ENCODE data around the gene NKX2-1.

Gene NKX2-1

DNA sequence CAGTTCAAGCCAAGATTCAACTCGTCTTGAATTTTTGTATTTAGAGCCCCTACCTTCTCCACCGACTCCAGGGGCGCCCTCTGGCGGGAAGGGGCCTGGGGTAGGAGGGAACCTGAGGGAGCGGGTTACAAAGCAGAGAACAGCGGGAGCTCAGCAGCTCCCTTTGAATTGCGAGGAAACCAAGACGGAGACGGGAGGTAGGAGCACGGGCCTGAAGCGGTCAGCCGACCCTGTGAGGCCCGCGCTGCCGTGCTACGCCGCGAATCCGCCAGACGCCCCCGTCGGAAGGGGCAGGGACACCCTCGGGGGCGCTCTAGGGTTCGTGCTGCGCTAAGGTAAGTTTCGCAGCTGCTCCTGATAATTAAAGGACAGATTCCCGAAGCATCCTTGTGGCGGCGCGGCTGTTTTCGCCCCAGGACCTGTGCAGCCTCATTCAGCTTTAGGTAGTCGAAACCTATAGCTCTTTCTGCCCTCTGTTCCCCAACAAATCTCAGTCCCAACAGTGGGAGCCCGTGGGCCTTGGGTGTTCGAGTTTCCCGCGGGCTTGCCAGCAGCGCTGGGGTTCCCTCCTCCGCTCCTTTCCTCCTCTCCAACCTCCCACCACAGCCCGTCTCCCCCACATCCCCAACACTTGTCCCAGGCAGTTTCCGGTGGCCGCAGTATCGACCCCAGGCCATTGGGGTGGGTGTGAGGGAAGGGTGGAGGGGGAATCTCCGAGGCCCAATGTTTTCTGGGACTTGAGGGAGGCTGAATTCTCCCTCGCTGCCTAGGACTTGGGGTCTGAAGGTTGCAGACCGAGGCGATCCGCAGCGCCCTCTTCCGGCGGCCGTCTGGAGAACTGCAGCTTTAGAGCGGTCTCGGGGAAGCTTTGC lies 5.1 kb upstream of the NKX2-1 start (continued):
- no peak for TF ChIP-seq SCRT2 (tag by site-specific recombination; IDR thresholded peaks at IDR 0.05)
- no peak for TF ChIP-seq ZNF354C (tag by site-specific recombination; IDR thresholded peaks at IDR 0.05; ENCODE audit: borderline replicate concordance, low read depth)
- TF ChIP-seq, protein P1, sequence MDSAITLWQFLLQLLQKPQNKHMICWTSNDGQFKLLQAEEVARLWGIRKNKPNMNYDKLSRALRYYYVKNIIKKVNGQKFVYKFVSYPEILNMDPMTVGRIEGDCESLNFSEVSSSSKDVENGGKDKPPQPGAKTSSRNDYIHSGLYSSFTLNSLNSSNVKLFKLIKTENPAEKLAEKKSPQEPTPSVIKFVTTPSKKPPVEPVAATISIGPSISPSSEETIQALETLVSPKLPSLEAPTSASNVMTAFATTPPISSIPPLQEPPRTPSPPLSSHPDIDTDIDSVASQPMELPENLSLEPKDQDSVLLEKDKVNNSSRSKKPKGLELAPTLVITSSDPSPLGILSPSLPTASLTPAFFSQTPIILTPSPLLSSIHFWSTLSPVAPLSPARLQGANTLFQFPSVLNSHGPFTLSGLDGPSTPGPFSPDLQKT (IDR thresholded peaks at IDR 0.05; ENCODE audit: borderline replicate concordance, low read depth, low read length) = no peak
- peak; percentile 94 for TF ChIP-seq ZNF2 (tag by site-specific recombination; IDR thresholded peaks at IDR 0.05)
- TF ChIP-seq SP7 (tag by site-specific recombination; IDR thresholded peaks at IDR 0.05) = no peak
- no peak for TF ChIP-seq ZBTB7A (tag by site-specific recombination; IDR thresholded peaks at IDR 0.05; ENCODE audit: low read depth)
- TF ChIP-seq, protein P2, sequence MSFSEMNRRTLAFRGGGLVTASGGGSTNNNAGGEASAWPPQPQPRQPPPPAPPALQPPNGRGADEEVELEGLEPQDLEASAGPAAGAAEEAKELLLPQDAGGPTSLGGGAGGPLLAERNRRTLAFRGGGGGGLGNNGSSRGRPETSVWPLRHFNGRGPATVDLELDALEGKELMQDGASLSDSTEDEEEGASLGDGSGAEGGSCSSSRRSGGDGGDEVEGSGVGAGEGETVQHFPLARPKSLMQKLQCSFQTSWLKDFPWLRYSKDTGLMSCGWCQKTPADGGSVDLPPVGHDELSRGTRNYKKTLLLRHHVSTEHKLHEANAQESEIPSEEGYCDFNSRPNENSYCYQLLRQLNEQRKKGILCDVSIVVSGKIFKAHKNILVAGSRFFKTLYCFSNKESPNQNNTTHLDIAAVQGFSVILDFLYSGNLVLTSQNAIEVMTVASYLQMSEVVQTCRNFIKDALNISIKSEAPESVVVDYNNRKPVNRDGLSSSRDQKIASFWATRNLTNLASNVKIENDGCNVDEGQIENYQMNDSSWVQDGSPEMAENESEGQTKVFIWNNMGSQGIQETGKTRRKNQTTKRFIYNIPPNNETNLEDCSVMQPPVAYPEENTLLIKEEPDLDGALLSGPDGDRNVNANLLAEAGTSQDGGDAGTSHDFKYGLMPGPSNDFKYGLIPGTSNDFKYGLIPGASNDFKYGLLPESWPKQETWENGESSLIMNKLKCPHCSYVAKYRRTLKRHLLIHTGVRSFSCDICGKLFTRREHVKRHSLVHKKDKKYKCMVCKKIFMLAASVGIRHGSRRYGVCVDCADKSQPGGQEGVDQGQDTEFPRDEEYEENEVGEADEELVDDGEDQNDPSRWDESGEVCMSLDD (tag by site-specific recombination; IDR thresholded peaks at IDR 0.05) = no peak
- TF ChIP-seq ZNF335 (tag by site-specific recombination; conservative IDR thresholded peaks at IDR 0.05) = peak; percentile 33; the same call in 1 of the 2 replicates
- TF ChIP-seq, protein P3, sequence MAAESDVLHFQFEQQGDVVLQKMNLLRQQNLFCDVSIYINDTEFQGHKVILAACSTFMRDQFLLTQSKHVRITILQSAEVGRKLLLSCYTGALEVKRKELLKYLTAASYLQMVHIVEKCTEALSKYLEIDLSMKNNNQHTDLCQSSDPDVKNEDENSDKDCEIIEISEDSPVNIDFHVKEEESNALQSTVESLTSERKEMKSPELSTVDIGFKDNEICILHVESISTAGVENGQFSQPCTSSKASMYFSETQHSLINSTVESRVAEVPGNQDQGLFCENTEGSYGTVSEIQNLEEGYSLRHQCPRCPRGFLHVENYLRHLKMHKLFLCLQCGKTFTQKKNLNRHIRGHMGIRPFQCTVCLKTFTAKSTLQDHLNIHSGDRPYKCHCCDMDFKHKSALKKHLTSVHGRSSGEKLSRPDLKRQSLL (tag by site-specific recombination; IDR thresholded peaks at IDR 0.05) = no peak
- peak; percentile 63 for TF ChIP-seq ZFHX2 (tag by site-specific recombination; conservative IDR thresholded peaks at IDR 0.05)

DNA sequence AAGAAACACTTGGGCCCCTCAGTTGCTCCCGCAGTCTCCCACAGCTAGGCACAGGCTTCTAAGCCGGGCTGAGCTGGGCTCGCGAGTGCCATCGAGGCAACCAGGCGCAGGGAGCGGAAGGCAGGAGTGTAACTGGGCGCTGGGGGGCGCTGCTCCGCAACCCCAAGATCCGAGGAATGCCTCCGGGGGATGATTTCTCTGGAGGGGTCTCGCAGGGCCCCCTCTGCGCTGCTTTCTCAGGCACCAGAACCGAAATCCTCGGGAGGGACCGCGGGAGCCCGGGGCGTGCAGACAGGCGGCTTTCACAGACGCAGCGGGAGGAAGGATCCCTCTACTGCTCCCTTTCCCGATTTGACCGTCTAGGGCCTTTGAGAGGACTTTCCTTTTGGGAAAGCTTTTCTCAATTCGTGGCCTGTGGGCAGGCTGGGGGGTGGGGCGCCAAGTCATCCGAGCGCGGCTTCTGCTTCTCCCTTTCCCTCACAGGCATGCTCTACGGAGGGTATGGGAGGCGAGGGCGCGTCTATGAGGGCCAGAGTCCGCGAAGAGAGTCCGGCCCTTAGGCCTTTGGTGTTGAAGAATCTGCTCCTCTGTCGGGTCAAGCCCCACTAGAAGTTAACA lies 4.3 kb upstream of the NKX2-1 start:
- ChIA-PET CTCF (interaction anchor here (0.5 to 7.2 kb wide), 19 partner anchors 8 to 1703 kb away, joined by 3 to 42 read pairs (median 4); no protein-coding TSS in a partner anchor), POLR2A (no interaction called here)
- H3K4me3 ChIP-seq (ENCODE audit: low read depth, low read length) = no peak overlapping the region
- H3K27ac ChIP-seq (ENCODE audit: extremely low read depth, low read depth, low read length) = no peak overlapping the region
- no peaks in the 10 kb centered on the region for H3K36me3 ChIP-seq (ENCODE audit: control insufficient read depth in 2 of 2, insufficient read depth in 1 of 2, low read length in 2 of 2)
- H3K9me3 ChIP-seq (ENCODE audit: control insufficient read depth, insufficient read depth, low read depth, low read length) = no peaks in the 10 kb centered on the region
- H3K4me1 ChIP-seq (ENCODE audit: control insufficient read depth, insufficient read depth, low read length) = no peaks in the 10 kb centered on the region
- TF ChIP-seq, protein P4, sequence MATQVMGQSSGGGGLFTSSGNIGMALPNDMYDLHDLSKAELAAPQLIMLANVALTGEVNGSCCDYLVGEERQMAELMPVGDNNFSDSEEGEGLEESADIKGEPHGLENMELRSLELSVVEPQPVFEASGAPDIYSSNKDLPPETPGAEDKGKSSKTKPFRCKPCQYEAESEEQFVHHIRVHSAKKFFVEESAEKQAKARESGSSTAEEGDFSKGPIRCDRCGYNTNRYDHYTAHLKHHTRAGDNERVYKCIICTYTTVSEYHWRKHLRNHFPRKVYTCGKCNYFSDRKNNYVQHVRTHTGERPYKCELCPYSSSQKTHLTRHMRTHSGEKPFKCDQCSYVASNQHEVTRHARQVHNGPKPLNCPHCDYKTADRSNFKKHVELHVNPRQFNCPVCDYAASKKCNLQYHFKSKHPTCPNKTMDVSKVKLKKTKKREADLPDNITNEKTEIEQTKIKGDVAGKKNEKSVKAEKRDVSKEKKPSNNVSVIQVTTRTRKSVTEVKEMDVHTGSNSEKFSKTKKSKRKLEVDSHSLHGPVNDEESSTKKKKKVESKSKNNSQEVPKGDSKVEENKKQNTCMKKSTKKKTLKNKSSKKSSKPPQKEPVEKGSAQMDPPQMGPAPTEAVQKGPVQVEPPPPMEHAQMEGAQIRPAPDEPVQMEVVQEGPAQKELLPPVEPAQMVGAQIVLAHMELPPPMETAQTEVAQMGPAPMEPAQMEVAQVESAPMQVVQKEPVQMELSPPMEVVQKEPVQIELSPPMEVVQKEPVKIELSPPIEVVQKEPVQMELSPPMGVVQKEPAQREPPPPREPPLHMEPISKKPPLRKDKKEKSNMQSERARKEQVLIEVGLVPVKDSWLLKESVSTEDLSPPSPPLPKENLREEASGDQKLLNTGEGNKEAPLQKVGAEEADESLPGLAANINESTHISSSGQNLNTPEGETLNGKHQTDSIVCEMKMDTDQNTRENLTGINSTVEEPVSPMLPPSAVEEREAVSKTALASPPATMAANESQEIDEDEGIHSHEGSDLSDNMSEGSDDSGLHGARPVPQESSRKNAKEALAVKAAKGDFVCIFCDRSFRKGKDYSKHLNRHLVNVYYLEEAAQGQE (tag by site-specific recombination; IDR thresholded peaks at IDR 0.05) = no peak
- TF ChIP-seq ZBTB20 (tag by site-specific recombination; IDR thresholded peaks at IDR 0.05) (no peak), ZFP3 (tag by site-specific recombination; IDR thresholded peaks at IDR 0.05; ENCODE audit: low read depth) (no peak), SP2 (tag by site-specific recombination; IDR thresholded peaks at IDR 0.05) (no peak), ZEB2 (tag by site-specific recombination; IDR thresholded peaks at IDR 0.05) (no peak), ZNF175 (tag by site-specific recombination; IDR thresholded peaks at IDR 0.05) (no peak), ZNF830 (tag by site-specific recombination; IDR thresholded peaks at IDR 0.05; ENCODE audit: low read depth) (no peak), ZNF202 (tag by site-specific recombination; IDR thresholded peaks at IDR 0.05; ENCODE audit: borderline replicate concordance) (no peak)
- TF ChIP-seq, protein P5, sequence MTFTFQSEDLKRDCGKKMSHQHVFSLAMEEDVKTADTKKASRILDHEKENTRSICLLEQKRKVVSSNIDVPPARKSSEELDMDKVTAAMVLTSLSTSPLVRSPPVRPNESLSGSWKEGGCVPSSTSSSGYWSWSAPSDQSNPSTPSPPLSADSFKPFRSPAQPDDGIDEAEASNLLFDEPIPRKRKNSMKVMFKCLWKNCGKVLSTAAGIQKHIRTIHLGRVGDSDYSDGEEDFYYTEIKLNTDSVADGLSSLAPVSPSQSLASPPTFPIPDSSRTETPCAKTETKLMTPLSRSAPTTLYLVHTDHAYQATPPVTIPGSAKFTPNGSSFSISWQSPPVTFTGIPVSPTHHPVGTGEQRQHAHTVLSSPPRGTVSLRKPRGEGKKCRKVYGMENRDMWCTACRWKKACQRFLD (tag by site-specific recombination; IDR thresholded peaks at IDR 0.05) = no peak
- TF ChIP-seq, protein P6, sequence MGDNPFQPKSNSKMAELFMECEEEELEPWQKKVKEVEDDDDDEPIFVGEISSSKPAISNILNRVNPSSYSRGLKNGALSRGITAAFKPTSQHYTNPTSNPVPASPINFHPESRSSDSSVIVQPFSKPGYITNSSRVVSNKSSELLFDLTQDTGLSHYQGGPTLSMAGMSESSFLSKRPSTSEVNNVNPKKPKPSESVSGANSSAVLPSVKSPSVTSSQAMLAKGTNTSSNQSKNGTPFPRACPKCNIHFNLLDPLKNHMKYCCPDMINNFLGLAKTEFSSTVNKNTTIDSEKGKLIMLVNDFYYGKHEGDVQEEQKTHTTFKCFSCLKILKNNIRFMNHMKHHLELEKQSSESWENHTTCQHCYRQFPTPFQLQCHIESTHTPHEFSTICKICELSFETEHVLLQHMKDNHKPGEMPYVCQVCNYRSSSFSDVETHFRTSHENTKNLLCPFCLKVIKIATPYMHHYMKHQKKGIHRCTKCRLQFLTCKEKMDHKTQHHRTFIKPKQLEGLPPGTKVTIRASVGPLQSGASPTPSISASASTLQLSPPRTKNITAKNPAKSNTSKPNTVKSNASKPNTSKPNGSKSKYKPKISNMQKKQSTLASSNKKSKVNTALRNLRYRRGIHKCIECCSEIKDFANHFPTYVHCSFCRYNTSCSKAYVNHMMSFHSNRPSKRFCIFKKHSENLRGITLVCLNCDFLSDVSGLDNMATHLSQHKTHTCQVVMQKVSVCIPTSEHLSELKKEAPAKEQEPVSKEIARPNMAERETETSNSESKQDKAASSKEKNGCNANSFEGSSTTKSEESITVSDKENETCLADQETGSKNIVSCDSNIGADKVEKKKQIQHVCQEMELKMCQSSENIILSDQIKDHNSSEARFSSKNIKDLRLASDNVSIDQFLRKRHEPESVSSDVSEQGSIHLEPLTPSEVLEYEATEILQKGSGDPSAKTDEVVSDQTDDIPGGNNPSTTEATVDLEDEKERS (tag by site-specific recombination; IDR thresholded peaks at IDR 0.05) = no peak
